Panc1 (cell line): ENCODE measurements around the gene LYST.

Source experiments
- REST ChIP-seq, 2 experiments: IDR thresholded peaks; 2 replicates each; pipeline ENCODE4 v1.6.1; 2011 to 2012; ENCODE audit warnings: low read depth in 2 of 2, control low read depth in 1 of 2, low read length in 1 of 2, mild to moderate bottlenecking in 1 of 2, moderate library complexity in 1 of 2; ENCODE audit not compliant: insufficient read depth in 1 of 2
- TCF7L2 ChIP-seq: IDR thresholded peaks from 2 replicates; pipeline ENCODE4 v1.6.1; 2011; ENCODE audit warnings: mild to moderate bottlenecking, low read depth, low read length, inconsistent platforms
- TF ChIP-seq, protein P1 (sequence below): fragments of 450-650 bp; IDR thresholded peaks from 2 replicates; pipeline ENCODE4 v1.5.1; 2017; ENCODE audit warnings: mild to moderate bottlenecking

GRCh38 chr1:235893840-235894239 lies 27.1 kb upstream of the LYST start:
- TF ChIP-seq REST (IDR thresholded peaks at IDR 0.05; ENCODE audit: insufficient read depth in 1 of 2, low read depth in 2 of 2, low read length in 1 of 2) (no peak), TCF7L2 (no peak)
- TF ChIP-seq, protein P1, sequence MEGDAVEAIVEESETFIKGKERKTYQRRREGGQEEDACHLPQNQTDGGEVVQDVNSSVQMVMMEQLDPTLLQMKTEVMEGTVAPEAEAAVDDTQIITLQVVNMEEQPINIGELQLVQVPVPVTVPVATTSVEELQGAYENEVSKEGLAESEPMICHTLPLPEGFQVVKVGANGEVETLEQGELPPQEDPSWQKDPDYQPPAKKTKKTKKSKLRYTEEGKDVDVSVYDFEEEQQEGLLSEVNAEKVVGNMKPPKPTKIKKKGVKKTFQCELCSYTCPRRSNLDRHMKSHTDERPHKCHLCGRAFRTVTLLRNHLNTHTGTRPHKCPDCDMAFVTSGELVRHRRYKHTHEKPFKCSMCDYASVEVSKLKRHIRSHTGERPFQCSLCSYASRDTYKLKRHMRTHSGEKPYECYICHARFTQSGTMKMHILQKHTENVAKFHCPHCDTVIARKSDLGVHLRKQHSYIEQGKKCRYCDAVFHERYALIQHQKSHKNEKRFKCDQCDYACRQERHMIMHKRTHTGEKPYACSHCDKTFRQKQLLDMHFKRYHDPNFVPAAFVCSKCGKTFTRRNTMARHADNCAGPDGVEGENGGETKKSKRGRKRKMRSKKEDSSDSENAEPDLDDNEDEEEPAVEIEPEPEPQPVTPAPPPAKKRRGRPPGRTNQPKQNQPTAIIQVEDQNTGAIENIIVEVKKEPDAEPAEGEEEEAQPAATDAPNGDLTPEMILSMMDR: no peak
